HG02852 (cell line): ENCODE results near the gene PIP5K1B.
A peak's percentile ranks its signal among the peaks of the same experiment; 100 is the strongest.

Source experiments
- ATAC-seq: cut with Tn5 transposase; IDR thresholded peaks from one replicate; pipeline ENCODE4 v1.9.1; 2021; ENCODE audit warnings: mild to moderate bottlenecking, moderate library complexity; ENCODE audit not compliant: unreplicated experiment

The PIP5K1B gene

DNA sequence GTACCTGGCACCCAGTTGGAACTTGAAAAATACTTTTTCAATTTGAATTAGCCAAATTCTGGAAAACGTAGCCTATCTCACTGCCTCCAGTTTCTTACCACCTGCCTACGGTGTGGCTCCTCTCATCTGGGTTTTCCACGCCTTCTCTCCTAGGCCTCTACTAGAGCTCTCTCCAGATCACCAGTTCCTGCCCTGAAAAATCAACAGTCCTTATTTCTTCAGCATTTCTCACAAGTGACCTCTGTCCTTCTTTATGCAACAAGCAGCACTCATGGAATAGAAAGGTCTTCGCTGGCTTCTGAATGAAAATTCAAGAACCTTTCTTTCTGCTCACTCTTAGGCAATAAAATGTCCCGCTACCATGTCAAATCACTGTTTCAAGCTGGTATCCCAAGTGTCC lies 64.8 kb downstream of the PIP5K1B start:
- no peak for ATAC-seq

DNA sequence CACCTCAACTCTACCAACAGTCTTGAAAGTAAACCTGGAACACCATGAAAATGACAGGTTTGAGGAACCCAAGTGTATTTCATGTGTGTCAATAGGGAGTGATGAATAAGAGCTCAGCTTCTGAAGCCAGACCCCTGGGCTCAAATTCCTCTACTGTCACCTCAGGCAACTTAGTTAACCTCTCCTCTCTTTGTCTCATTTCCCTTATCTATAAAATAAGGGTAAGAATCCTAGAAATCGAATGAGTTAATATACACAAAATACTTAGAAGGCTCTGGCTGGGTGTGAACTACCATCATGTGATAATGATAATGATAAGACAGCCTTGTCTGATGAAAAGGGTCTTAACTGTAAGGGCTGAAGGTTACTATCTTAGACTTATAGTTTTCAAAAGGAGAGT lies 66.3 kb downstream of the PIP5K1B start:
- no peak for ATAC-seq

DNA sequence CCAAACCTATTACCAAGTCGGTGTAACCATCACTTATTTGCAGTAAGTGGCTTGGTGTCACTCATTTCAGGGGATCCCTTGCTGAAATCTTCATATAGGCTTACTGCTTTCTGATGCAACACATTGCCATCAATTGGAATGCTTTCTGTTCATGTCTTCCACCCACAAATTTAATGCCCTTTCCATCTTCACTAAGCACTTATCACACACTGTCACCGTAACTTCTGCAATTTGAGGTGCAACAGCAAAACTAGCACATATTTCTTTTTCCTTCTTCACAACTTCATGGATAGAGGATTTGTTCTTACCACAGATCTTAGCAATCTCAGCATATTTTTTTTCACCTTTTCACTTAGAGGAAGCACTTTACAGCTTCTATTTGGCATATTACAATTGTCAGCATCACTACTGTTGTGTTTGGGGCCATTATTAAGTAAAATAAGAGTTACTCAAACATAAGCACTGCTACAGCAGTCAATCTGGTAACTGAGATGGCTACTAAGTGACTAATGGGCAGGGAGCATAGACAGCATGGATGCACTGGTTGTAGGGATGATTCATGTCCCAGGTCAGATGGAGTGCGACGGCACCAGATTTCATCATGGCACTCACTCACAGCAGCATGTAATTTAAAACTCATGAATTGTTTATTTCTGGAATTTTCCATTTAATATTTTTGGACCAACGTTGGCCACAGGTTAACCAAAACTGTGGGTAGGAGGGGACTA lies 70.1 kb downstream of the PIP5K1B start:
- ATAC-seq = no peak

DNA sequence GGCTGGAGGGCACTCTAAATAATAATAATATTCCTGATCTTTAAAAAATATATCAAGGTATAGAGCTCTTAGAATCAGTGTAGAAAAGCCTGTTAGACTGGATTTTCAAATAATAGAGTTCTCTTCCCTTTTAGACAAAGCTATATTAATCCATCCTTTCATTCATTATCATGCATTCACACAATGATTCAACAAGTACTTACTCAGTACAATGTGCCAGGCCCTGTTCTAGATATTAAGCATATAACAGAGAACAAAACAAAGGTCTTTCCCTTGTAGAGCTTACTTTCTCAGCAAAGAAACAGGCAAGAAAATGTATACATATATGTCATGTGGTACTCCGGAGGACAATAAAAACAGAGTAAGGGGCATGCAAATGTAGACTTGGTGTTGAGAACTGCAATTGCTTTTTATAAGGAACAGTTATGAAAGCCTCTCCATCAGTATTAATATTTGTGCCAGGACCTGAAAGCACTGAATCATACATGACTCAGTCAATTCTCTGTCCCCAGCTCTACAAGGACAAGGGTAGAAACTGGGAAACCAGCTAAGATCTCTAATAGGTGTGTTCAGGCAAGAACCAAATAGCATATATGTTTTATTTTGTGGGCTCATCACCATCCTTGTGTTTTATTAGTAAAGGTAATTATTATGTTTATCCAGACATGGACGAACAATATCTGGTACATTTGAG lies 72.2 kb downstream of the PIP5K1B start:
- ATAC-seq = no peak

DNA sequence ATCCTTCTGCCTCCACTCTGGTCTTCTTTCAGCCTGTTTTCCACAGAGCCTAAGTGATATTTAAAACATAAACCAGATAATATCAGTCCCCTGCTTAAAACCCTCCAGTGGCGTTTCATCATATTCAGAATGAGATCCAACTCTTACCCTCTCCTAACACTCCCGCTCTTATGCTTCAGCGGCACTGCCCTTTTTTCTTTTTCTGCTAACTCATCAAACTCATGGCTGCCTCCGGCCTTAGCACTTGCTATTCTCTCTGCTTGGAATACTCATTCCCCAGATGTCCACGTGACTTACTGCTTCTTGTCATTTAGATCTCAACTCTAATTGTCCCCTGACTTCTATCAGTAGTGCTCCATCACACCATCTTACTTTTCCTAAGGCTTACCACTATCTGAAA lies 73.6 kb downstream of the PIP5K1B start:
- no peak for ATAC-seq

DNA sequence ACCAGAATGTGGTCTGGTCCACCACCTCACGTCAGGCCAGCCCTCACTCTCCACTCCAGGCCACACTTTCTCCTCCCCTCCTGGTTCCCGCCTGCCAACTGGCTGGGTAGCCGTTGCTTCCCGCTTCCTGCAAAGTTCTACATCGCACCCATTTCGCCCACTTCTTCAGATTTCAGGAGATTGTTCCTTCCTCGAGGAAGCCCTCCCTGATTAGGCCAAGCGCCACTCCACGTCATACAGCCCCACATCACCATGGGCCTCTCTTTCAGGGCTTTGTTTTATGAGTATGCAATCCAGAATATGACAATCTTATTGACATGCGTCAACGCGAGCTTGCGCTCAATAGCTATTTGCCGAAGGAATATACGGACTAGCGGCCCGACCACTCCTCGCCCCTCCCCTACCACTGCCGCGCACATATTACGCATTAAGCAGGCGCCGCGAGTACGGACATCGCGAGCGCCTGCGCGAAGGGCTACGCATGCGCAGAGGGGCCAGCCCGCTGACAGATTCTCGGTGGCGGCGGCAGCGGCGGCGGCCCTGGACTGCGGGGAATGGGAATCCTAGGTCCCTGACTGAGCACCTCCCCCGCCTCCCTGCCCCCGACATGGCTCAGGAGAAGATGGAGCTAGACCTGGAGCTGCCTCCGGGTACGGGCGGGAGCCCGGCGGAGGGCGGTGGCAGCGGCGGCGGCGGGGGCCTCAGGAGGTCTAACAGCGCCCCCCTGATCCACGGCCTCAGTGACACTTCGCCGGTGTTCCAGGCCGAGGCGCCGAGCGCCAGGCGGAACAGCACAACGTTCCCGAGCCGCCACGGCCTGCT lies 74.7 kb downstream of the PIP5K1B start:
- ATAC-seq = peak; percentile 84

DNA sequence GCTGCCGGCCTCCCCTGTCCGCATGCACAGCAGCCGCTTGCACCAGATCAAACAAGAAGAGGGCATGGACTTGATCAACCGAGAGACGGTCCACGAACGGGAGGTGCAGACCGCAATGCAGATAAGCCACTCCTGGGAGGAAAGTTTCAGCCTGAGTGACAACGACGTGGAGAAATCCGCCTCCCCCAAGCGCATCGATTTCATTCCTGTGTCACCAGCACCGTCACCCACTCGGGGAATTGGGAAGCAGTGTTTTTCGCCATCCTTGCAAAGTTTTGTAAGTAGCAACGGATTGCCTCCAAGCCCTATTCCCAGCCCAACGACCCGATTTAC lies 75.3 kb downstream of the PIP5K1B start:
- ATAC-seq = no peak

DNA sequence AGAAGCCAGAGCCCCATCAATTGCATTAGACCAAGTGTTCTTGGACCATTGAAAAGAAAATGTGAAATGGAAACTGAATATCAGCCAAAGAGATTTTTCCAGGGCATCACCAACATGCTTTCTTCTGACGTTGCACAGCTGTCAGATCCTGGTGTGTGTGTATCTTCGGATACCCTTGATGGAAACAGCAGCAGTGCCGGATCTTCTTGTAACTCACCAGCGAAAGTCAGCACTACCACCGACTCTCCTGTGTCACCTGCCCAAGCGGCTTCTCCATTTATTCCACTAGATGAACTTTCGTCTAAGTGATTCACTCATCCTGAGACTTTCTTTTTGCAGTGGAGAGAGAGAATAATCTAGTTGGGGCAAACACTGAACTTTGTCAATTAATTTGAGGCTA lies 75.7 kb downstream of the PIP5K1B start:
- no peak for ATAC-seq

DNA sequence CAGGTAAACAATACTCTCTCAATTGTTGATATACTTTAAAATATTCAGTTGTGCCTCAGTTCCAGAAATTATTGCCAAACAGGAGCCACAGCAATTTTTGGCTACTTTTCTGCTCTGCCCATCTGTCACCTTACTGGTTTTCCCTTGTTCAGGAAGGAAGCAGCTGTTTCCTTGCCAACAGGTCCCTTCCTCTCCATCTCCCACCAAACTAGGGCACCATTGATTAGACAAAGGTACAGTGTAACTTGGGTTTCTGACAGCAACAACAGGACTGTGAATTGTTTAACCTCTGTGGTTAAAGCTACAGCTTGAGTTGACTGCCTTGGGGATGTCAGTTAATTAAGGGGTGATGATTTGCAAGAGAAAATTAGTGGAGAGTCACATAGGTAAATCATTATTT lies 76.9 kb downstream of the PIP5K1B start:
- ATAC-seq = no peak

DNA sequence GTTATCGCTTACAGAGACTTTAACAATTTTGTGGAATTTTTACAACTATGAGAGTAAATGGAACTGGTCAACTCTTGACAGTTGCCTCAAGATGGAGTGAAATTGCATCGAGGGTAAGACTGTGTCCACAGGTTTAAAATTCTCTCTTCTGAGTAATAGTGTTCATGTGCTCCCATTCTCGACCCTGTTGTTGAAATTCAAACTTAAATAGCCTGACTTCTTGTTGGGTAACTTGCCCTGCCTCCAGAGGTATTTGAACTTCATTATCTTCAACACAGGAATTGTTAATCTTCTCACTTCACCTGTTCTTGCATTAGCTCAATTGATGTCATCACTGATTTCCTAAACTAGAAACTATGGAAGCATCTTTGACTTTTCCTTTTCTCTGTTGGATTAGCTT lies 77.5 kb downstream of the PIP5K1B start:
- ATAC-seq = no peak

DNA sequence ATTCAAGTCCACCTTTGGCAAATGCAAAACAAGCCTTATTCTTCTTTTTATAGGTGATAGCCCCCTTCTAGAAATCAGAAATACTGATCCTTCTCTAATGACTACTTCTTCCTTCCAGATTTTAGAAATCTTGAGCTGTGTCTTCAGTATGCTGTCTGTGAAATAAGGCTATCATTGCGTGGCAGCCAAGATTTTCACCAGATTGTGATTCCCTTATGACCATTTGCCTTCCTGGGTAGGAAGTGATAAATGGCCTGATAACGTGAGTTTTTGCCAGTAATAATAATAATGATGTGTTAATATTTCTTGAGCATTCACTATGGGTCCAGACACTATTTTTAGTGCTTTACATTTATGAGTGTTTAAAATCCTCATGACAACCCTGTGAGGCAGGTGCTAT lies 80.9 kb downstream of the PIP5K1B start:
- no peak for ATAC-seq

DNA sequence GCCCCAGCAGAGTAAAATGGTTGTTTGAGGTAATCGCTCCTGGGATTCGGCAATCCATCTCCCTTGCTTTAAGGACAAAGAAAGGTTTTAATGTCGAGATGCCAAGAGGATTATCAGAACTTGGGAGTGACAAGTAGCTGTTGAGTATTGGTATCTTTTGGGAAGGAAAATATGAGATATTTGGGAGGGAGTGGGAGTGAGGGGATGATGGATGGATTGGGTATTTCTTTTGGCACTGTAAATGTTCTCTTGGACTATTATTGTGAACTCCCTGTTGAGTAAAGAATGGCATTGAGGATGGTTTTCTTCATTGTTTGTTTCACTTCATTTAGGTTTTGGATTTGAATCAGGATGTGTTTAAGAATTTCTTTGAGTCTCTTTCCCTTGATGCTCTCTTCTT lies 86.1 kb downstream of the PIP5K1B start:
- ATAC-seq = no peak

DNA sequence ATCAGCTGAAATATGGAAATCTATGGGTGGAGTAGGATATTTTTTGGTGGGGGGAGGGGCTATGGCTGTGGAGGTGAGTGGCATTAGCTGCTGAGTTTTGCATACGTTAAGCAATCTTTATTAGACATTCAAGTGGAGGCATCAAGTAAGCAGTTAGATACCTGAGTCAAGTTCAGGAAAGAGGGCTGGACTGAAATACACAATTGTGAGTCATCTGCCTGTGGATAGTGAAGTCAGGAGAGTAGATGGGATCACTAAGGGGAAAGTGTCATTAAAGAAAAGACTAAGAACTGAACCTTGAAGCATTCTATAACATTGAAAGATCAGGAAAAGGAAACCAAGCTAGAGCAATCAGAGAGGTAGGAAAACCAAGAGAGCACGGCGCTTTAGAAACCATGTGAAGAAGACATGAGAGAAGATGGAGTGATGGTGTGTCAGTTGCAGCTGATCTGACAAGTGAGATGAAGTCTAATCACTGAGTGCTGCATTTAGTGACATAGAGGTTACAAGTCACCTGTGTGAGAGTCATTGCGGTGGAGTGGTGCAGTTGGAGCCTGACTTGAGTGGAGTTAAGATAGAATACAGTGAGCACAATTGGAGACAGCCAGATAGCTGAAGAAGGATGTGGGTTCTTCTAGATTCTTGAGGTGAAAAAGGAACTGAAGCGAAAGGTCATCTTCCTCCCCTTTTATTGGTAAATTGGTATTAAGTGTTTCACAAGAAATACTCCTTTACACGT lies 88.7 kb downstream of the PIP5K1B start:
- ATAC-seq = peak; percentile 87

DNA sequence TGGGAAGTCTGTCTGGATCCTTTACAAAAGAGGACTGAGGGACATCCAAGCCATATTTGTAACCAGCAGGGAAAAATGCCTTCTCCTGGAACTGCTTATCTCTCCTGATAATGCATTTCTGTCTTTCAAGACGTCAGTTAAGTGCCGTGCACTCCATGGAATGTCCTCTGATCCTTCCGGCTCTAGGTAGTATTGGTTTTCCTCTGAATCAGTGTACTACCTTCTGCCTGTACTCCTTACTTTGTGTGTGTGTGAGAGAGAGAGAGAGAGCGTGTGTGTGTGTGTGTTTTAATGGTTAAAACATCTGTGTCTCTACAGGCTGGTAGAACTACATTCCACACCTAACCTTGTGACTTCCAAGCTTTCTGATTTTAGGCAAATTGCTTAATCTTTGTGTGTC lies 89.9 kb downstream of the PIP5K1B start:
- ATAC-seq = no peak

DNA sequence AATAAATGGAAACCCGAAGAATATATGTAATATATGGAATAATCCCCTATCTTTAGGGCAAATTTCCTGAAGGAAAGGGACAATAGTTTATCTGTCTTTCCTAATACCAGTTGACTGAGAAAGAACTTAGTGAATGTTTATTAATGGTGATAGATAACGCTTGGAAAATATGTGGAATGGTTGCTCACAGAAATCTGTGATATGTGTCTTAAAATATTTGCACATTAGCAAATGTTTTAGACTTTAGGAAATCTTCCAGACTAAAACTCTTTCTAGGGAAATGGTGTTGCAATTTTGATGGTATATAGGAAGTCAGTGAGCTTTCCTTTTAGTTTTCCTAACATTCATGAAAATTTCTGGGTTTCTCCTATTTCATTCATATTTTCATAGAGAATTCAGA lies 90.4 kb downstream of the PIP5K1B start:
- no peak for ATAC-seq

DNA sequence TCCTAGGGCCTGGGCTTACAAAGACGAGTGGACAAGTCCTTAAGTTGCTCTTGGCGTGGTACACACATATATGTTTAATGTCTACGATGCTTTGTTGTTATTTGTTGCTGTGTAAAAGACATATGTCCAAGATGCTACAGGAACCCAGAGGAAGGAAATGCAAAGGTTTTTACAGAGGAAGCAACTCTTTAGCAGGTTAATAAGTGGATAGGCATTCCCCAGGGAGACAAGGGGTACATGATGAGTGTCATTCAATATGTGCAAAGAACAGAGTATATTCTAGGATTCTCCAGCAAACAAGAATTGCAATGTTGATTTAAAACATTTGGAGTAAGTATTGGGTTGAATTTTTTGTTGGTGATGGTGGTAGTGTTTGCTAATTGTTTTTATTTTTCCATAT lies 92.1 kb downstream of the PIP5K1B start:
- no peak for ATAC-seq

DNA sequence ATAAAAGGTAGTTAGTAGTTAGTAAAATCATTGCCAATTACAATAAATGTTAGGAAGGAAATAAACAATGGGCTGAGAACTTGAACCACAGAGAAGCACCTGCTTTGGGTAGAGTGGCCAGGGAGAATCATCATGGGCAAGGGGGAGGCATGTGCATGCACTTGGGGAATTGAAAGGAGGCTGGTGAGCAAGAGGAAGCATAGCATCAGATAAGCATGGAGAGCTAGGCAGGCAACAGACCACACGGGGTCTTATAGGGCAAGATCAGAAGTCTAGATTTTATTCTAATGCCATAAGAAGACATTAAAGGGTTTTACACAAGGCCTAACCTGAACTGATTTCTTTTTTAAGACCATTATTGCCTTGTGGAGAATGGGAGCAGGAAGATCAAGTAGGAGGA lies 93.4 kb downstream of the PIP5K1B start:
- ATAC-seq = no peak

DNA sequence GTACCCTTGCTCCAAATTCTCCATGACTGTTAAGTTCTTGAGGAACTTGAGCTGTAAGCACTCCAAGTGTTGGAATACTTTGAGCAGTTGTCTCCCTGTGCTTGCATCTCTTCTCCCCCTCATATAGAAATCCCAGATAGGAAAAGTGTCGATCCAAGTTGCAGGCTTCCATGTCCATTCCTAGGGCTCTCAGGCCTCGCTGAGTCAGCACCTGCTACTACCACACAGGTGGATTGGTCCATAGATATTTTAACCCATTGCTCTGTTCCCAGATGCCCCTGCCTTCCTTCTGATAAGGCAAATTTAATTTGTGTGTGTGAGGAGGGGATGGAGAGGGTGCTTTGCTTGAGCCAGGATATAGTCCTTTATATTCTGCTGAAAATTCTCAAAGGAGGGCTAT lies 95.8 kb downstream of the PIP5K1B start:
- no peak for ATAC-seq

DNA sequence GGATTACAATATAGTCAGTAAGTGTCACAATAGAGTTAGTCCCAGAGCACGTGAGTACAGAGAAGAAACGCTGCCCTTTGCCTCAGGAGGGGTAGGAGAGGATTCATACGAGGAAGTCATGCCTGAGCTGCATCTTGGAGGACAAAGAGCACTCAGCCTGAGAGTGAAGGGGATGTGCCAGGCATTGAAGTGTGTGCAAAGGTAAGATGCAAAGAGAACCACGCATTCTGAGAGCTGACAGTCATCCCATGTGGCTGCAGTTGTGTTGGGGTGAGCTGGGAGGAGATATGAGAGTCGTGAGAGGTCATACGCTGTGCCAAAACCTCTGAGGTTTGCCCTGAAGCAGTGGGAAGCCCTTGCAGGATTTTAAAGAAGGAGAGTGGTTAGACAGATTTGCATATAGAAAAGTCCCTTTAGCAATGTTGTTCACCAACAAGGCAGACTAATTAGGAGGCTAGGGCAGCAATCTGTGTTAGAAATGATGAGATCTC lies 97.5 kb downstream of the PIP5K1B start:
- peak; percentile 97 for ATAC-seq

DNA sequence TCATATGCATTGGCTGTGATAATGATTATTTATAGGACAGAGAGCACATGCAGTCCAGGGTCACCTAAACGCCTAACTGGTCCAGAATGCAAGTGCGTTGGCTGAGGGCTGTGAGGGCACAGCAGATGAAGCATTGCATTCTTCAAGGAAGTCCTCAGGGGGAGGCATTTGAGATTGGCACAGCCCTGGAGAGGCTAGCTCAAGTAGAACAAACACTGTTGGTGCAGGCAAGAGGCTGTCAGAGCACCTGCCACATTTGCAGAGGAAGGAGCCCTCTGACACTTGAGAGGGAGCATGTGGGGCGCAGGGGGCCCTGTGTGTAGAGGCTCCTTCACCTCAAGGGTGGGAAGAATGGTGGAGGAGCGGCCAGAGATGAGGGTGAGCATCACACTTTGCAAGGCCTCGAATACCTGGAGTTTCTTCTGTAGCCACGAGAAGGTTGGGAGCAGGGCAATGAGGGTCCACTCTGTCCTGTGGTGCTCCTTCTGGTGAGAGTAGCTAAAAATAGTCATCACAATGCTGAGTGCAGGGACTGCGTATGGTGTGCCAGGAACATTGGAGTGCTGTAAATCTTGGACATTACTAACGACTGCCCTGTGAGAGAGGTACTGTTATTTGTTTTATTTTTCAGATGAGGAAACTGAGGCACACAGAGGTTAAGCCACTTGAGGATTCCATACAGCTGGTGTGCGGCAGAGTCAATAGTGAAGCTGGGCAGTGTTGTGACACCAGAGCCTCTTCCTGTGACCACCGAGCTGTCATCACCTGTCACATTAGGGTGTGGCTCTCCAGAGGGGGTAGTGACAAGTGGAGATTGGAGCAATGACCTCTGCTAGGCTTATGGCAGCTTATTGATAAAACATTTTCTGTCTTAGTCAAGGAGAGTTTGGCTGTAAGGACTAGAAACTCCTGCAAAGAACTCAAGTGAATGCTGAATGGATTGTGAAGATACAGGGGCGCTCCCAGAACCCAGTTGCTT lies 100.2 kb downstream of the PIP5K1B start:
- ATAC-seq = no peak
